Measurements from ENCODE around the gene PRKCE. TPM values are rescaled to one million over a fixed set of nuclear protein-coding genes. Genes with fewer than 3 reads are reported as not detected.

PRKCE gene
- total RNA-seq, 1 experiment from 2014 or later, result 14.0 TPM

- no peak for TF ChIP-seq POLR2AphosphoS5 (IDR thresholded peaks at IDR 0.05; ENCODE audit: low read depth, low read length)
- no peak for TF ChIP-seq REST (IDR thresholded peaks at IDR 0.05; ENCODE audit: insufficient read depth in 1 of 2, low read depth in 2 of 2, low read length in 1 of 2)
- no peak for TF ChIP-seq SIN3A (IDR thresholded peaks at IDR 0.05; ENCODE audit: borderline replicate concordance, insufficient read depth, low read depth, low read length)
- TF ChIP-seq CTCF (IDR thresholded peaks at IDR 0.05), result no peak
- no peak for TF ChIP-seq TCF7L2 (IDR thresholded peaks at IDR 0.05; ENCODE audit: low read depth, low read length)
- DNase-seq (ENCODE audit: low read depth, low spot score) (no peak), ATAC-seq (no peak)
- H3K4me1 ChIP-seq (ENCODE audit: control insufficient read depth, insufficient read depth, low read length), result no peaks in the 10 kb centered on the region
- in situ Hi-C loops (cut with HindIII; ENCODE audit: low pct_unique_long_range_greater_than_20kb, low sequenced_read_pairs) (no loop called here), intact Hi-C loops (cut with micrococcal nuclease; ENCODE audit: unreplicated experiment) (no loop called here)
- H3K36me3 ChIP-seq (ENCODE audit: control insufficient read depth, insufficient read depth, low read length), result no peaks in the 10 kb centered on the region
- BruUV-seq (replicated peaks), result no TSS peak
- CTCF ChIA-PET, result interaction anchor here (0.6 kb wide), 1 partner anchor 46 kb away, joined by 3 read pairs; no protein-coding TSS in a partner anchor
- no peaks in the 10 kb centered on the region for H3K27me3 ChIP-seq (ENCODE audit: control insufficient read depth, insufficient read depth, low read length)
- no peaks in the 10 kb centered on the region for H3K9me3 ChIP-seq (ENCODE audit: control insufficient read depth, insufficient read depth, low read depth, low read length)
- H3K27ac ChIP-seq (ENCODE audit: low read length), result no peak overlapping the region
- no peak overlapping the region for H3K4me3 ChIP-seq (ENCODE audit: low read depth in 2 of 2, low read length in 2 of 2)
- POLR2A ChIA-PET, result no interaction called here
These were observed 81.0 kb downstream of the PRKCE start for GRCh38 chr2:45732436-45732835.

- DNase-seq (ENCODE audit: low read depth, low spot score), result no peak
- in situ Hi-C loops (cut with HindIII; ENCODE audit: low pct_unique_long_range_greater_than_20kb, low sequenced_read_pairs) (no loop called here), intact Hi-C loops (cut with micrococcal nuclease; ENCODE audit: unreplicated experiment) (no loop called here)
- ChIA-PET POLR2A (no interaction called here), CTCF (interaction anchor here (0.6 kb wide), 2 partner anchors 46 to 714 kb away, joined by 3 read pairs; no protein-coding TSS in a partner anchor)
- no peak for ATAC-seq
- H3K36me3 ChIP-seq (ENCODE audit: control insufficient read depth, insufficient read depth, low read length), result no peaks in the 10 kb centered on the region
- no peaks in the 10 kb centered on the region for H3K9me3 ChIP-seq (ENCODE audit: control insufficient read depth, insufficient read depth, low read depth, low read length)
- TF ChIP-seq REST (IDR thresholded peaks at IDR 0.05; ENCODE audit: insufficient read depth in 1 of 2, low read depth in 2 of 2, low read length in 1 of 2), result no peak
- TF ChIP-seq CTCF (IDR thresholded peaks at IDR 0.05), result no peak
- no peak for TF ChIP-seq TCF7L2 (IDR thresholded peaks at IDR 0.05; ENCODE audit: low read depth, low read length)
- no peak for TF ChIP-seq POLR2AphosphoS5 (IDR thresholded peaks at IDR 0.05; ENCODE audit: low read depth, low read length)
- TF ChIP-seq SIN3A (IDR thresholded peaks at IDR 0.05; ENCODE audit: borderline replicate concordance, insufficient read depth, low read depth, low read length), result no peak
- no peak overlapping the region for H3K4me3 ChIP-seq (ENCODE audit: low read depth in 2 of 2, low read length in 2 of 2)
- no peaks in the 10 kb centered on the region for H3K27me3 ChIP-seq (ENCODE audit: control insufficient read depth, insufficient read depth, low read length)
- BruUV-seq (replicated peaks), result no TSS peak
- no peaks in the 10 kb centered on the region for H3K4me1 ChIP-seq (ENCODE audit: control insufficient read depth, insufficient read depth, low read length)
- H3K27ac ChIP-seq (ENCODE audit: low read length), result no peak overlapping the region
These were observed 81.5 kb downstream of the PRKCE start for GRCh38 chr2:45732946-45733345.
